Measurements from ENCODE around the gene DYNC1LI1.

- TF ChIP-seq ZNF445 (CRISPR knock-in tag; IDR thresholded peaks at IDR 0.05; ENCODE audit: low read depth), result no peak
- no peak for TF ChIP-seq CTCF (IDR thresholded peaks at IDR 0.05 in 2 of 3, conservative IDR thresholded peaks at IDR 0.05 in 1 of 3; ENCODE audit: insufficient read depth in 2 of 3, low read depth in 1 of 3, low read length in 3 of 3)
- no peak for TF ChIP-seq ZNF507 (tag; conservative IDR thresholded peaks at IDR 0.05)
- no peak for TF ChIP-seq RB1 (IDR thresholded peaks at IDR 0.05; ENCODE audit: low read depth)
- no peak for TF ChIP-seq BRF1 (IDR thresholded peaks at IDR 0.05; ENCODE audit: borderline replicate concordance, extremely low read depth, insufficient read length)
These were observed 25.7 kb upstream of the DYNC1LI1 start for GRCh38 chr3:32596282-32596908.

Data from K562 (cell line).